DOHH2 (cell line): ENCODE measurements around the gene PNPLA2.

Experiments
- H3F3A ChIP-seq: fragments of 200-600 bp; sonication (generic), shearing (Covaris generic); 2 replicates; pipeline ENCODE4 v1.6.0; 2016; ENCODE audit warnings: antibody characterized with exemption, mild to moderate bottlenecking; ENCODE audit not compliant: control insufficient read depth, insufficient read depth
- H3K27ac ChIP-seq: fragments of 200-600 bp; sonication (generic); 2 replicates; pipeline ENCODE4 v1.5.1; 2014; ENCODE audit warnings: low read depth, mild to moderate bottlenecking, low read length, moderate library complexity
- H3K27me3 ChIP-seq: fragments of 200-600 bp; sonication (generic); 2 replicates; pipeline ENCODE4 v1.6.1; 2014; ENCODE audit warnings: mild to moderate bottlenecking, low read length, mixed read lengths; ENCODE audit not compliant: control insufficient read depth
- H3K36me3 ChIP-seq: fragments of 200-600 bp; sonication (generic); 2 replicates; pipeline ENCODE4 v1.6.1; 2014; ENCODE audit warnings: mild to moderate bottlenecking, low read length, moderate library complexity, mixed read lengths; ENCODE audit not compliant: control insufficient read depth
- H3K4me1 ChIP-seq: fragments of 200-600 bp; sonication (generic); 2 replicates; pipeline ENCODE4 v1.6.1; 2014; ENCODE audit warnings: mild to moderate bottlenecking, low read length, mixed read lengths; ENCODE audit not compliant: control insufficient read depth
- H3K4me2 ChIP-seq: fragments of 200-600 bp; sonication (generic); 2 replicates; pipeline ENCODE4 v1.6.0; 2014; ENCODE audit warnings: mild to moderate bottlenecking, low read length, moderate library complexity
- H3K4me3 ChIP-seq: fragments of 200-600 bp; sonication (generic); 2 replicates; pipeline ENCODE4 v1.5.1; 2014; ENCODE audit warnings: mild to moderate bottlenecking, low read length, mixed read lengths
- H3K79me2 ChIP-seq: fragments of 200-600 bp; sonication (generic); 2 replicates; pipeline ENCODE4 v1.6.1; 2014; ENCODE audit warnings: mild to moderate bottlenecking, low read length, mixed read lengths; ENCODE audit not compliant: control insufficient read depth
- H3K9me2 ChIP-seq: fragments of 200-600 bp; sonication (generic); replicated peaks from 2 replicates; pipeline ENCODE4 v1.6.1; 2014; ENCODE audit warnings: mild to moderate bottlenecking, low read length, mixed read lengths; ENCODE audit not compliant: control insufficient read depth
- H3K9me3 ChIP-seq: fragments of 200-600 bp; sonication (generic); 2 replicates; pipeline ENCODE4 v1.6.1; 2014; ENCODE audit warnings: antibody characterized with exemption, low read length, mixed read lengths; ENCODE audit not compliant: control insufficient read depth, insufficient read depth
- H4K20me1 ChIP-seq: fragments of 200-600 bp; sonication (generic); 2 replicates; pipeline ENCODE4 v1.6.0; 2014; ENCODE audit warnings: low read depth, mild to moderate bottlenecking, antibody characterized with exemption, low read length, moderate library complexity; ENCODE audit not compliant: control insufficient read depth, insufficient read depth
- EZH2phosphoT487 ChIP-seq: fragments of 200-600 bp; sonication (generic); IDR thresholded peaks from 2 replicates; pipeline ENCODE4 v1.6.1; 2017; ENCODE audit warnings: borderline replicate concordance, mild to moderate bottlenecking, antibody characterized with exemption, low read length, moderate library complexity, mixed read lengths
- TF ChIP-seq, protein P1 (sequence below): fragments of 200-600 bp; sonication (generic); IDR thresholded peaks from one replicate; pipeline ENCODE4 v1.5.1; 2014; ENCODE audit warnings: antibody characterized with exemption, mild to moderate bottlenecking, low read depth, low read length; ENCODE audit not compliant: poor library complexity, severe bottlenecking

The PNPLA2 gene

DNA sequence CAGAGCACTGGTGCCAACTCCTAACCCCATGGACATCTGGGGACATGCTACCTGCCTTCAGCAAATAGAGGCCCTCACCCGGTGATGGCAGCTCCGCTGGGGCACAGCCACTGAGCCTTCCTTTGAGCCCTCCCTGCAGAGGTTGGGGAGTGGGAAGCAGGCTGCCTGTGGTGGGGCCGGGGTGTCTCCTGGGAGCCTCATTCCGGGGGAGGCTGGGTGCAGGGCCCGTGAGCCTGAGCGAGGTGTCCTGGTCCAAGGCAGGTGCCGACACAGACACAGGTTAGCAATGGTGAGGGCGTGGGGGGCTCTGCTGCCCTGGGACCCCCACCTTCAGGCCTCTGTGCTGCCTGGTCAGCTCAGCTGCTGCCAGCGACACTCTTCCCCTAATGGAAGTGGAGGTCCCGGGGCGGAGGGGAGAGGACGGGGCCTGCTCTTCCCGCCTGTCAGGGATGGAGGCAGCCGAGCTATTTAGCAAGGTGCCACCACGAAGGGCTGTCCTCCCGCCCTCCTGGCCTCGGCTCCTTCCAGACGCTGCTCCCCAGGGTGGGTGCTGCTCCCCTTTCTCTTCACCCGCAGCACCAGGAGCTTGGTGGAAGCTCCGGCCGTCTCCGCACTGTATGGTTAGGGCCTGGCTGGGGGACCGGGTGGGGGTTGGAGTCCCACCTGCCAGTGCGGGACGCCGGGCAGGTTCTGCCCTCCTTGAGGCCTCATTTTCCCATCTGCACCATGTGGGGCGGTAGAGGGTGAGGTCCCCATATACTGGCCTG lies 35.2 kb downstream of the PNPLA2 start:
- Histone ChIP-seq H3F3A (no peaks in the 10 kb centered on the region), H3K9me3 (no peaks in the 10 kb centered on the region), H3K9me2 (no peaks in the 10 kb centered on the region), H3K27me3 (peaks cover 9% of the 10 kb centered on the region), H3K79me2 (no peaks in the 10 kb centered on the region), H3K4me1 (peaks cover 6% of the 10 kb centered on the region), H3K4me3 (no peak overlapping the region), H3K36me3 (no peaks in the 10 kb centered on the region), H3K27ac (no peak overlapping the region), H4K20me1 (peaks cover 4% of the 10 kb centered on the region; the same call in 1 of the 2 replicates), H3K4me2 (no peak overlapping the region)
- TF ChIP-seq, protein P1, sequence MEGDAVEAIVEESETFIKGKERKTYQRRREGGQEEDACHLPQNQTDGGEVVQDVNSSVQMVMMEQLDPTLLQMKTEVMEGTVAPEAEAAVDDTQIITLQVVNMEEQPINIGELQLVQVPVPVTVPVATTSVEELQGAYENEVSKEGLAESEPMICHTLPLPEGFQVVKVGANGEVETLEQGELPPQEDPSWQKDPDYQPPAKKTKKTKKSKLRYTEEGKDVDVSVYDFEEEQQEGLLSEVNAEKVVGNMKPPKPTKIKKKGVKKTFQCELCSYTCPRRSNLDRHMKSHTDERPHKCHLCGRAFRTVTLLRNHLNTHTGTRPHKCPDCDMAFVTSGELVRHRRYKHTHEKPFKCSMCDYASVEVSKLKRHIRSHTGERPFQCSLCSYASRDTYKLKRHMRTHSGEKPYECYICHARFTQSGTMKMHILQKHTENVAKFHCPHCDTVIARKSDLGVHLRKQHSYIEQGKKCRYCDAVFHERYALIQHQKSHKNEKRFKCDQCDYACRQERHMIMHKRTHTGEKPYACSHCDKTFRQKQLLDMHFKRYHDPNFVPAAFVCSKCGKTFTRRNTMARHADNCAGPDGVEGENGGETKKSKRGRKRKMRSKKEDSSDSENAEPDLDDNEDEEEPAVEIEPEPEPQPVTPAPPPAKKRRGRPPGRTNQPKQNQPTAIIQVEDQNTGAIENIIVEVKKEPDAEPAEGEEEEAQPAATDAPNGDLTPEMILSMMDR, result no peak
- no peak for TF ChIP-seq EZH2phosphoT487

DNA sequence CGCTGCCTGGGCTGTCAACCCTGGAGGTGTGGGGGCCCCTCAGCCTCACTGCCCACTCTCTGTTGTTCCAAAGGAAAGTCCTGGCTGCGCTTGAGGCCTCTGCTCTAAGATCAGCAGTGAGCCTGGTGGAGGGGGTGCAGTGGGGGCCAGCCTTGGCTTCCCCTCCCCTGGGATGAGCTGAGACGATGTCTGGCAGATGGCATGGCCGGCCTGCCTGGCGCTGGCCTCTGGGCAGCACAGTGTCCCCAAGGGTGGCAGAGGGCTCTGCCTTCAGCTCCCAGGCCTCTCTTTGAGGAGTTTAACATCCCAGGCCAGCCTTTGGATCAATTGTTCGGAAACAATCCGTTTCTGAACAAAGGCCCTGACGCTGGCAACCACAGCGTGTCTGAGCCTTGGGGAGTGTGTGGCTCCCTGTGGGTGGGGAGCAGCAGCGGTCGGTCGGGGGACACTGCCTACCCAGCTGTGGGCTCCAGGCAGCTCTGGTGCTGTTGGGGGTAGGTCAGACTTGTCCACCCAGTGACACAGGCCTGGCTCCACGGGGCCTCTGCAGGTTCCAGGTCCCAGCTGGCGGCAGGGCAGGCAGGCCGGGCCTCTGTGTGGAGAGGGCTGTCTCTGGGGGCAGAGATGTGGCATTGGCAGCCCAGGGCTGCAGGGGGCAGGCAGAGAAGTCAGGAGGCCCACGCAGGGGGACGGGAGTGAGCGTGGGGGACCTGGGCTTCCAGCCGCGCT lies 36.1 kb downstream of the PNPLA2 start:
- Histone ChIP-seq H3F3A (no peaks in the 10 kb centered on the region), H3K79me2 (no peaks in the 10 kb centered on the region), H3K9me3 (no peaks in the 10 kb centered on the region), H3K36me3 (no peaks in the 10 kb centered on the region), H3K4me3 (no peak overlapping the region), H3K27me3 (peaks cover 3% of the 10 kb centered on the region), H3K4me1 (no peaks in the 10 kb centered on the region), H3K27ac (no peak overlapping the region), H3K4me2 (no peak overlapping the region), H4K20me1 (0 out of 2 replicates have a peak, but pooled peaks cover 4% of the 10 kb centered on the region), H3K9me2 (no peaks in the 10 kb centered on the region)
- TF ChIP-seq, protein P1, result no peak
- no peak for TF ChIP-seq EZH2phosphoT487

DNA sequence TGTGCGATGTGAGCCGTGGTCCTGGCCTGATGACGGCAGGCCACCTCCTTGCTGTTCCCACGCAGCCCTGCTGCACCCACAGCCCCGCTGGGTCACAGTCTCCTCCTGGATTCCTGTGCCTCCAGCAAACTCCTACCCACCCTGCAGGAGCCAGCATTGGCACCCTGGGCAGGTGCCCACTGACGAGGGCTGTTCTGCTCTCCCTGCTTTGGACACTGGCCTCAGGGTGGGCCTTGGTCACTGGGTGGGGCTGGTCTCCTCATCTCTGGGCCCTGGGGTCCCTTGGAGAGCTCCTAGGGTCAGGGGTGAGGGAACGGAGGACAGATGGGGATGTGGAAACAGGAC lies 36.6 kb downstream of the PNPLA2 start:
- Histone ChIP-seq H3K27ac (no peak overlapping the region), H3K4me3 (no peak overlapping the region), H3F3A (no peaks in the 10 kb centered on the region), H3K9me3 (no peaks in the 10 kb centered on the region), H3K27me3 (peaks cover 3% of the 10 kb centered on the region), H3K4me2 (no peak overlapping the region), H3K36me3 (no peaks in the 10 kb centered on the region), H3K9me2 (no peaks in the 10 kb centered on the region), H4K20me1 (0 out of 2 replicates have a peak, but pooled peaks cover under 1% of the 10 kb centered on the region), H3K4me1 (no peaks in the 10 kb centered on the region), H3K79me2 (no peaks in the 10 kb centered on the region)
- TF ChIP-seq EZH2phosphoT487, result no peak
- TF ChIP-seq, protein P1, result no peak
